ENCODE measurements around the gene EI24.
"Not testable (repeated sequence)": the region's sequence is repeated elsewhere in the genome, so short reads cannot be mapped to it uniquely, and the experiment has no call there.

EI24 gene

DNA sequence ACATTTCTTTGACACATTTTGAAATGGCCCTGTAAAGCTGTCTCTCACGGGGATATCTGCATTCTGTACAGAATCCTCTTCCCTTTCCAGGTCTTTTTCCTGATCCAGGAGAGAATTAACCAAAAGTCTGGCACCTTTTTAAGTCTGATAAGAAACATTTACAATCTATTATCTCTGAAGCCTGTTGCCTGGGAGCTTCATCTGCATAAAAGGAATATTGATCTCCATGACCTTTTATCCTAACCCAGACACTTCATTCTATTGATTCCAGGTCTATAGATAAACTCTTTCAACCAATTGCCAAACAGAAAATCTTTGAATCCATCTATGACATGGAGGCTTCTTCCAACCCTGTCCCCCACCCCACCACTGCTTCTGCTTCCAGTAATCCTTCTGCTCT is 33.7 kb upstream of the EI24 start:
- Histone ChIP-seq H3K4me1 (ENCODE audit: low read depth, poor library complexity, severe bottlenecking) (no peaks in the 10 kb centered on the region), H2AFZ (ENCODE audit: low read depth) (no peak overlapping the region), H3K27ac (no peak overlapping the region), H3K36me3 (ENCODE audit: insufficient read depth) (no peaks in the 10 kb centered on the region), H3K9ac (no peak overlapping the region), H4K20me1 (ENCODE audit: insufficient read depth) (no peaks in the 10 kb centered on the region), H3K79me2 (ENCODE audit: insufficient read depth, low read depth) (no peaks in the 10 kb centered on the region), H3K4me3 (IDR thresholded peaks at IDR 0.05; ENCODE audit: insufficient read depth, low read depth, low read length) (no peak overlapping the region), H3K4me2 (no peak overlapping the region), H3K27me3 (ENCODE audit: insufficient read depth, low read depth) (no peaks in the 10 kb centered on the region)
- TF ChIP-seq, protein P1, sequence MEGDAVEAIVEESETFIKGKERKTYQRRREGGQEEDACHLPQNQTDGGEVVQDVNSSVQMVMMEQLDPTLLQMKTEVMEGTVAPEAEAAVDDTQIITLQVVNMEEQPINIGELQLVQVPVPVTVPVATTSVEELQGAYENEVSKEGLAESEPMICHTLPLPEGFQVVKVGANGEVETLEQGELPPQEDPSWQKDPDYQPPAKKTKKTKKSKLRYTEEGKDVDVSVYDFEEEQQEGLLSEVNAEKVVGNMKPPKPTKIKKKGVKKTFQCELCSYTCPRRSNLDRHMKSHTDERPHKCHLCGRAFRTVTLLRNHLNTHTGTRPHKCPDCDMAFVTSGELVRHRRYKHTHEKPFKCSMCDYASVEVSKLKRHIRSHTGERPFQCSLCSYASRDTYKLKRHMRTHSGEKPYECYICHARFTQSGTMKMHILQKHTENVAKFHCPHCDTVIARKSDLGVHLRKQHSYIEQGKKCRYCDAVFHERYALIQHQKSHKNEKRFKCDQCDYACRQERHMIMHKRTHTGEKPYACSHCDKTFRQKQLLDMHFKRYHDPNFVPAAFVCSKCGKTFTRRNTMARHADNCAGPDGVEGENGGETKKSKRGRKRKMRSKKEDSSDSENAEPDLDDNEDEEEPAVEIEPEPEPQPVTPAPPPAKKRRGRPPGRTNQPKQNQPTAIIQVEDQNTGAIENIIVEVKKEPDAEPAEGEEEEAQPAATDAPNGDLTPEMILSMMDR (conservative IDR thresholded peaks at IDR 0.05; ENCODE audit: low read depth, low read length): no peak

DNA sequence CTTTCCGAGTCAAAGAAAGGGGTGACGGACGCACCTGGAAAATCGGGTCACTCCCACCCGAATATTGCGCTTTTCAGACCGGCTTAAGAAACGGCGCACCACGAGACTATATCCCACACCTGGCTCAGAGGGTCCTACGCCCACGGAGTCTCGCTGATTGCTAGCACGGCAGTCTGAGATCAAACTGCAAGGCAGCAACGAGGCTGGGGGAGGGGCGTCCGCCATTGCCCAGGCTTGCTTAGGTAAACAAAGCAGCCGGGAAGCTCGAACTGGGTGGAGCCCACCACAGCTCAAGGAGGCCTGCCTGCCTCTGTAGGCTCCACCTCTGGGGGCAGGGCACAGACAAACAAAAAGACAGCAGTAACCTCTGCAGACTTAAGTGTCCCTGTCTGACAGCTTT is 32.4 kb upstream of the EI24 start:
- H4K20me1 ChIP-seq (ENCODE audit: insufficient read depth); H2AFZ ChIP-seq (ENCODE audit: low read depth); H3K9ac ChIP-seq; H3K36me3 ChIP-seq (ENCODE audit: insufficient read depth); H3K4me2 ChIP-seq; H3K4me1 ChIP-seq (ENCODE audit: low read depth, poor library complexity, severe bottlenecking); H3K27ac ChIP-seq; H3K4me3 ChIP-seq (IDR thresholded peaks at IDR 0.05; ENCODE audit: insufficient read depth, low read depth, low read length); H3K79me2 ChIP-seq (ENCODE audit: insufficient read depth, low read depth); H3K27me3 ChIP-seq (ENCODE audit: insufficient read depth, low read depth): not testable (repeated sequence)

DNA sequence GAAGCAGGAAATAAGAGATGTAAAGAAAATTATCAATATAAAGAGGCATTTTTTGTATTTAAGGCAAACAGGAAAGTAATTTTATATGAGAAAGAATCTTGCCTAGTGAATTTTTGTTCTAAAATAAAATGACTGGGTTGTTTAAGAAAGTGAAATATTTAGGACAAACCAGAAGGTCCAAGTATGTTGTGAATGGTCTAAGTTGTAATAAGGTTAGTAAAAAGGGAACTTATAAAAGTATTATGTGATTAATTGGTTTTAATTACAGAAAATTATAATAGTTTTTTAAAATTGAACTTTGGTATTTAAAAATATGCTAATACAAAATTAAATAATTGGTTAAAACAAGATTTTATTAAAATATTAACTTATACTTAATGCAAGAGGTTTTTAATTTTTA is 26.6 kb upstream of the EI24 start:
- no peaks in the 10 kb centered on the region for H3K36me3 ChIP-seq (ENCODE audit: insufficient read depth)
- no peaks in the 10 kb centered on the region for H4K20me1 ChIP-seq (ENCODE audit: insufficient read depth)
- H2AFZ ChIP-seq (ENCODE audit: low read depth): no peak overlapping the region
- H3K4me3 ChIP-seq (IDR thresholded peaks at IDR 0.05; ENCODE audit: insufficient read depth, low read depth, low read length): no peak overlapping the region
- H3K79me2 ChIP-seq (ENCODE audit: insufficient read depth, low read depth): no peaks in the 10 kb centered on the region
- H3K4me2 ChIP-seq: no peak overlapping the region
- no peak overlapping the region for H3K9ac ChIP-seq
- TF ChIP-seq, protein P1 (conservative IDR thresholded peaks at IDR 0.05; ENCODE audit: low read depth, low read length): no peak
- H3K27me3 ChIP-seq (ENCODE audit: insufficient read depth, low read depth): no peaks in the 10 kb centered on the region
- no peak overlapping the region for H3K27ac ChIP-seq
- H3K4me1 ChIP-seq (ENCODE audit: low read depth, poor library complexity, severe bottlenecking): no peaks in the 10 kb centered on the region

DNA sequence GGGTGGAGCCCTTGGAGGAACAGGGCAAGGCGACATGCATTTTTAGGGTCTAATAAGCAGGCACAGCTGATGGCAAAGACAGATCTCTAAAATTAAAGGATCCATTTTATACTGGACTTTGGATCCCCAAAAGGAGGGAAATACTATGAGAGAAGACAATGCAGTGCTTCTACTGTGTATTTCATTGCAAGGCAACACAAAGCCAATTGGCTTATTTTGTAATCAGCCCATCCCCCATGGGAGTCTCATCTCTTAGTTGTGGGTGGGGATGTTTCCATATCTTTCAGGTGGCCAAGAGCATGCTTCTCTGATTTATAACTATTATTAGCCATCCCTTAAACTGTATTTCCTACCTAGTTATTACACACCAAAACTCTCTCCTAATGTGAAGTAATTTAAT is 18.5 kb upstream of the EI24 start:
- TF ChIP-seq, protein P1 (conservative IDR thresholded peaks at IDR 0.05; ENCODE audit: low read depth, low read length): no peak
- Histone ChIP-seq H3K79me2 (ENCODE audit: insufficient read depth, low read depth) (no peaks in the 10 kb centered on the region), H2AFZ (ENCODE audit: low read depth) (no peak overlapping the region), H3K4me1 (ENCODE audit: low read depth, poor library complexity, severe bottlenecking) (no peaks in the 10 kb centered on the region), H3K27me3 (ENCODE audit: insufficient read depth, low read depth) (no peaks in the 10 kb centered on the region), H3K9ac (no peak overlapping the region), H3K36me3 (ENCODE audit: insufficient read depth) (no peaks in the 10 kb centered on the region), H3K4me3 (IDR thresholded peaks at IDR 0.05; ENCODE audit: insufficient read depth, low read depth, low read length) (no peak overlapping the region), H4K20me1 (ENCODE audit: insufficient read depth) (no peaks in the 10 kb centered on the region), H3K4me2 (no peak overlapping the region), H3K27ac (no peak overlapping the region)

DNA sequence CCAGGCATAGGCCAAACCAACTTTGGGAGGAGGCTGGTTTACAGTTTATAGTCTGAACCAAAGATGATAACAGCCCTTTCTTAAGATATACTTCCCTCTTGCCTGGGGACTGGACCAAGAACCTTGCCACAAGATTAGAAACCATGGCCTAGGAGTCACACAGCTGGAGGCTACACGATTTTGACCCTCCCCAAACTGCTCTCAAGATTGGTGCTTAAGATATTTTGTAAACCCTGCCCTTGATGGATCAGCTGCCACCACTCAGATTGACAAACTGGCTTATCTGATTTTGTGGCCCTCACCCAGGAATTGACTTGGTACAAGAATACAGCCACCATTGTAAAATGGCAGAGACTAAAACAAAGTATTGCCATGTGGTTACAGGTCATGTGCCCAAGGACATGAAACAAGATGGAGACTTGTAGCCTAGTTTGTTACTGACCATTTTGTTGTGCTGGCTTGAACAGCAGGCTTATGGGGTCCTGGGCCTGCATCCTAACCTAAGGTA is 17.4 kb upstream of the EI24 start:
- no peak overlapping the region for H2AFZ ChIP-seq (ENCODE audit: low read depth)
- H3K36me3 ChIP-seq (ENCODE audit: insufficient read depth): no peaks in the 10 kb centered on the region
- H3K79me2 ChIP-seq (ENCODE audit: insufficient read depth, low read depth): no peaks in the 10 kb centered on the region
- no peaks in the 10 kb centered on the region for H3K27me3 ChIP-seq (ENCODE audit: insufficient read depth, low read depth)
- no peak overlapping the region for H3K4me2 ChIP-seq
- H4K20me1 ChIP-seq (ENCODE audit: insufficient read depth): no peaks in the 10 kb centered on the region
- no peak overlapping the region for H3K4me3 ChIP-seq (IDR thresholded peaks at IDR 0.05; ENCODE audit: insufficient read depth, low read depth, low read length)
- H3K4me1 ChIP-seq (ENCODE audit: low read depth, poor library complexity, severe bottlenecking): no peaks in the 10 kb centered on the region
- TF ChIP-seq, protein P1 (conservative IDR thresholded peaks at IDR 0.05; ENCODE audit: low read depth, low read length): no peak
- no peak overlapping the region for H3K27ac ChIP-seq
- H3K9ac ChIP-seq: no peak overlapping the region
